ENCODE measurements around the gene OR10J1.

- TF ChIP-seq TCF4 (CRISPR knock-in tag; IDR thresholded peaks at IDR 0.05; ENCODE audit: borderline replicate concordance) = no peak
- TF ChIP-seq, protein P1, sequence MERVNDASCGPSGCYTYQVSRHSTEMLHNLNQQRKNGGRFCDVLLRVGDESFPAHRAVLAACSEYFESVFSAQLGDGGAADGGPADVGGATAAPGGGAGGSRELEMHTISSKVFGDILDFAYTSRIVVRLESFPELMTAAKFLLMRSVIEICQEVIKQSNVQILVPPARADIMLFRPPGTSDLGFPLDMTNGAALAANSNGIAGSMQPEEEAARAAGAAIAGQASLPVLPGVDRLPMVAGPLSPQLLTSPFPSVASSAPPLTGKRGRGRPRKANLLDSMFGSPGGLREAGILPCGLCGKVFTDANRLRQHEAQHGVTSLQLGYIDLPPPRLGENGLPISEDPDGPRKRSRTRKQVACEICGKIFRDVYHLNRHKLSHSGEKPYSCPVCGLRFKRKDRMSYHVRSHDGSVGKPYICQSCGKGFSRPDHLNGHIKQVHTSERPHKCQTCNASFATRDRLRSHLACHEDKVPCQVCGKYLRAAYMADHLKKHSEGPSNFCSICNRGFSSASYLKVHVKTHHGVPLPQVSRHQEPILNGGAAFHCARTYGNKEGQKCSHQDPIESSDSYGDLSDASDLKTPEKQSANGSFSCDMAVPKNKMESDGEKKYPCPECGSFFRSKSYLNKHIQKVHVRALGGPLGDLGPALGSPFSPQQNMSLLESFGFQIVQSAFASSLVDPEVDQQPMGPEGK (CRISPR knock-in tag; IDR thresholded peaks at IDR 0.05; ENCODE audit: borderline replicate concordance) = no peak
Measured at GRCh38 chr1:159483501-159483900, 44.0 kb downstream of the OR10J1 start.

Measured in SK-N-SH treated with all-trans-retinoic acid at 6 μM for 48 hours (cell line).